Common myeloid progenitor, CD34-positive (primary cell): ENCODE measurements around the gene FBXW8.

Experiments used
- CTCF ChIA-PET: fragments of 350-600 bp; sonication (Branson Sonifier 250); formaldehyde crosslinking; loops from one replicate; lab custom pipeline; 2021; ENCODE audit warnings: antibody characterized with exemption; lab: Charles Lee
- POLR2A ChIA-PET: fragments of 350-600 bp; sonication (Branson Sonifier 250); formaldehyde crosslinking; loops from one replicate; lab custom pipeline; 2021; ENCODE audit warnings: antibody characterized with exemption; lab: Charles Lee
- DNase-seq, 3 donors: peaks; one replicate each; pipeline versions ENCODE4 v3.0.0 to v3.0.0-alpha.2; 2013
- H3K27ac ChIP-seq, 2 experiments: 1 replicate in 1 of 2; 2 replicates in 1 of 2; pipeline ENCODE4 v1.7.0; 2013; ENCODE audit warnings: inconsistent platforms in 2 of 2, low read length in 2 of 2, mild to moderate bottlenecking in 2 of 2, low read depth in 1 of 2, moderate library complexity in 1 of 2; ENCODE audit not compliant: severe bottlenecking in 2 of 2, insufficient read depth in 1 of 2, poor library complexity in 1 of 2
- H3K27me3 ChIP-seq, 5 experiments: replicated peaks in 2 of 5; 1 replicate in 3 of 5; 2 replicates in 2 of 5; pipeline versions ENCODE4 v1.6.1 to v1.7.0; 2013; ENCODE audit warnings: low read length in 4 of 5, mild to moderate bottlenecking in 2 of 5, moderate library complexity in 2 of 5, inconsistent platforms in 1 of 5; ENCODE audit not compliant: insufficient read depth in 5 of 5, control insufficient read depth in 4 of 5
- H3K36me3 ChIP-seq, 4 experiments: 1 replicate in 2 of 4; 2 replicates in 2 of 4; pipeline versions ENCODE4 v1.6.1 to v1.7.0; 2013; ENCODE audit warnings: low read length in 3 of 4, control low read depth in 1 of 4, mild to moderate bottlenecking in 1 of 4; ENCODE audit not compliant: control insufficient read depth in 4 of 4, insufficient read depth in 4 of 4
- H3K4me1 ChIP-seq, 4 experiments: 1 replicate in 3 of 4; 2 replicates in 1 of 4; pipeline versions ENCODE4 v1.6.1 to v1.7.1; 2013; ENCODE audit warnings: low read length in 3 of 4, mild to moderate bottlenecking in 3 of 4, control low read depth in 1 of 4, inconsistent platforms in 1 of 4, moderate library complexity in 1 of 4; ENCODE audit not compliant: control insufficient read depth in 4 of 4, insufficient read depth in 4 of 4; ENCODE audit errors: control extremely low read depth in 1 of 4
- H3K4me3 ChIP-seq, 7 experiments: 1 replicate in 4 of 7; 2 replicates in 3 of 7; pipeline versions ENCODE4 v1.5.1 to v1.7.0; 2013; ENCODE audit warnings: mild to moderate bottlenecking in 7 of 7, low read length in 6 of 7, moderate library complexity in 6 of 7, inconsistent platforms in 2 of 7, low read depth in 2 of 7, control low read depth in 1 of 7; ENCODE audit not compliant: insufficient read depth in 4 of 7, control insufficient read depth in 1 of 7; ENCODE audit errors: extremely low read depth in 1 of 7
- H3K9me3 ChIP-seq, 5 experiments: 1 replicate in 4 of 5; 2 replicates in 1 of 5; pipeline versions ENCODE4 v1.6.1 to v1.7.1; 2013; ENCODE audit warnings: low read length in 4 of 5, mild to moderate bottlenecking in 2 of 5, inconsistent platforms in 1 of 5, low read depth in 1 of 5, moderate library complexity in 1 of 5; ENCODE audit not compliant: control insufficient read depth in 4 of 5, insufficient read depth in 2 of 5; ENCODE audit errors: control extremely low read depth in 1 of 5
- WGBS: methylation state at CpG from one replicate; pipeline ENCODE4 v1.1.5; 2013; ENCODE audit not compliant: insufficient coverage; 5-methylcytosine and 5-hydroxymethylcytosine counted together

Gene FBXW8

DNA sequence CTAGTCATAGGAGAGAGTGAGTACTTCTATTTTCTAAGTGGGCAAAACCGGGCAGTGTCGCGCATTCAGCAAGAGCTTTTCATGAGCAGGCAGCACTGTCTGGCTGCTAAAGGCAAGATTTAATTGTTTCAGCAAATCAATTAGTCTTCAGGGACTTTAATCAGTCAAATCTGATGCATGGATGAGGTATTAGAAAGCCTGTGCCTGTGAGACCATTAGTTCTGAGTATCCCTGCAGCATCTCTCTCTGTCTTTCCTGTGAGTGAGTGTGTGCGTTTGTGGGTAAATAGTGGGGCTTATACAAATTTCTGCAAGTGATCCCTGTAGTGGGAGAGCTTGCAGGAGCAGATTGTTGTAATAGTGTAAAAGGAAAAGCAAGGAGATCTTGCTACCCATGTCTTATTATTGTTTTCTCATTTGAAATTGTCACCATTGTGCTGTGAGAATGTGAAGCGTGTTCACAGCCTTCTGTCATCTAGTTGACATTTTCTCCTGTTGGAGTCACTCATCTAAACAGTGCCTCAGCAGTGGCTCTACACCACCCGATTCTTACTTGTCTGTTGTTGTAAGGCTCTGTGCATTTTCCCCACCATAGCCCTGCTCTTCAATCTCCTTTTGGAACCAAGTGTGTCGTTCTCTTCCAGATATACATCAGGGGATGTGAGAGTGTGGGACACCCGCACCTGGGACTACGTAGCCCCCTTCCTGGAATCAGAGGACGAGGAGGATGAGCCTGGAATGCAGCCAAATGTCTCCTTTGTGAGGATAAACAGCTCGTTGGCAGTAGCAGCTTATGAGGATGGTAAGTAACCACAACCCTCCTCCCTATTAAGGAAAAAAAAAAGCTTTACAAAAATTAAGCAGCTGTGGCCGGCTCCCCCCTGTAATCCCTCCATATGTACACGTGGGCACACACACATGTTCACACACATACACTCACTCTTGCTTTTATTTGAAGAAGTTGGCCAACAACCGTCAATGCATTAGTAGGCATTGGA is 53.6 kb downstream of the FBXW8 start:
- POLR2A ChIA-PET: interaction anchor here (0.6 kb wide), 1 partner anchor 27 kb away, joined by 3 read pairs; no protein-coding TSS in a partner anchor
- peaks cover 0 to 31% (median 17%) of the 10 kb centered on the region in 4 experiments for H3K36me3 ChIP-seq
- no peak overlapping the region for H3K4me3 ChIP-seq
- 90% methylated on average over 13 of the region's 14 CpGs for WGBS
- no peaks in the 10 kb centered on the region for H3K9me3 ChIP-seq
- H3K27me3 ChIP-seq: no peaks in the 10 kb centered on the region
- peaks cover 2 to 16% (median 14%) of the 10 kb centered on the region in 4 experiments for H3K4me1 ChIP-seq
- H3K27ac ChIP-seq: no peak overlapping the region
- DNase-seq: no peak
- CTCF ChIA-PET: no interaction called here

DNA sequence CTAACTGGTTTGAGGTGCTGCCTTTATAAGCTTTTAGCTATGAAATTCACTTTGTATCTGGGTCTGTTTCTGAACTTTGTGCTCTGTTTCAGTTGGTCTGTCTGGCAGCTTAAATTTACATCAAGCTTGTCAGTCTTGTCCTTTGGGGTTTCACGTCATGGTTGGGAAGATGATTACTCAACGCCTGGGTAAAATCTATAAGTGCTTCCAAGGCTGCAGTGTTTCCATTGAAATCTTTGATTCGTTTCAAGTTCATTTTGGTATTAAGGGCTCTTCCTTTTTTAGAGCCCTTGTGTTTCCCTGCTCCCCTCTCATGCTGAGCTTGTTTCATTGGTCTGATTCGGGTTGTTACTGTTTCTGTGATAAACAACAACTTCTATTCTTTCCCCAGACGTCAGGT is 58.2 kb downstream of the FBXW8 start:
- H3K27ac ChIP-seq: no peak overlapping the region
- H3K36me3 ChIP-seq: peaks cover 2 to 52% (median 22%) of the 10 kb centered on the region in 4 experiments
- 92% methylated on average over 3 of the region's 5 CpGs for WGBS
- DNase-seq: no peak
- H3K9me3 ChIP-seq: no peaks in the 10 kb centered on the region
- ChIA-PET CTCF (interaction anchor here (1.1 kb wide), 1 partner anchor 9 kb away, joined by 3 read pairs; no protein-coding TSS in a partner anchor), POLR2A (no interaction called here)
- no peaks in the 10 kb centered on the region for H3K27me3 ChIP-seq
- no peak overlapping the region for H3K4me3 ChIP-seq
- H3K4me1 ChIP-seq: no peaks in the 10 kb centered on the region

DNA sequence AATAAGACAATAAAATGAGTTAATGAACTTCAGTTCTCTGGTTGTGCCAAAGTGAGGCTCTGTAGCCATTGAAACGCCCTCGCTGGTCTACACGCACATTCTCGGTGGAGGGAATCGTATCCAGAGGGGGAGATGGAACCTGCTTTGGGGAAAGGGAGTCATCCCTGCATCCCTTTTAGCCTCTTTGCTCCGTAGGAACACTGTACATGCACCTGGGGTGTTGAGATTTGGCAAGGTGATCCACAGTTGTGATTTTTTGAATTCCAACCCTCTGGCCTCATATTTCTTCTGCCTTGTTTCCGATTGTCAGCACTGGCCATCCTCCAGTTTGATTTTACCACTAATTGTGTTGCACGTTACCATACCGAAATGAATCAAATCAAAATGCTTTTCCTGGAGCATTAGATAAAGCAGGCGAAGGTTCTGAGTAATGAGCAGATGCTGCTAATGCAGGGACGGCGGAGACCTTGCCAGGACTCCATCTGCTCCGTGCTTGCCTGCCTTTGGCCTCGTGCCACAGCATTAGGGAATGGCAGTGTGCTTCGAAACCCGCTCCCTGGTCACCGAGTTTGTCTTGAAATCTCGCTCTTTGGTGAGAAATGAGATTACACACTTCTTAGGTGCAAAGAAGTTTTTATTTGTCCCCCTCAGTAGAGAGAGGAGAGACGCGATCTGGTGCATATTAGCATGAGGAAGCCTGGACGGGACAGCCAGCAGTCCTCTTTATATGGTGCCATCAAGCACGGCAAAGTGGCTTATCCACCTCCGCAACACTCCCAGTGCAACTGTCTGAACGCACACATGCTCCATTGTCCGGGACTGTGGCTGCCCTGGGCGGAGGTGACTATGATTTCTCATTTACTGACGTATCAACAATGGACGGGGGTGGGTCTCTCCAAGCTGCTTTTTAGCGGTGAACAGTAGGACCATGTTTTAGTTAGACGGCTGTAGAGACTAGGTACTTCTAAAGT is 59.1 kb downstream of the FBXW8 start:
- H3K4me1 ChIP-seq: no peaks in the 10 kb centered on the region
- no peak overlapping the region for H3K27ac ChIP-seq
- no peak overlapping the region for H3K4me3 ChIP-seq
- peaks cover 4 to 51% (median 15%) of the 10 kb centered on the region in 4 experiments for H3K36me3 ChIP-seq
- H3K9me3 ChIP-seq: no peaks in the 10 kb centered on the region
- POLR2A ChIA-PET: no interaction called here
- no peak for DNase-seq
- WGBS: 94% methylated on average over 26 of the region's 30 CpGs
- CTCF ChIA-PET: interaction anchor here (1.1 kb wide), 1 partner anchor 9 kb away, joined by 3 read pairs; no protein-coding TSS in a partner anchor
- no peaks in the 10 kb centered on the region for H3K27me3 ChIP-seq

DNA sequence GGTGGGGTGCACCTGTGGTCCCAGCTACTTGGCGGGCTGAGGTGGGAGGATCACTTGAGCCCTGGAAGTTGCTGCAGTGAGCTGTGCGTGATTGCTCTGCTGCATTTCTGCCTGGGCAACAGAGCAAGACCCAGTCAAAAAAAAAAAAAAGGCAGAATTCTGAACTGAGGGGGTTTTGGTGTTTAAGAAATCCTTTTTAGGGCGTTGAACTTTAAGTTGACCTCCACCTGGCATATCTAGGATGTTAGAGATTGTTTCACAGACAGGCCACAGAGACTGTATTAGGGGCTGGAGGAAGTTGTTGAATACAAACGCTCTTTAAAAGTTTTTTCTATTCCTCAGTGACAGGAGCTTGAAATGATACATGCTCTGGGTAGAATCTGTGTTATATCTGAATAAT is 60.5 kb downstream of the FBXW8 start:
- no peak for DNase-seq
- Histone ChIP-seq H3K9me3 (no peaks in the 10 kb centered on the region), H3K27ac (no peak overlapping the region), H3K4me1 (no peaks in the 10 kb centered on the region), H3K27me3 (no peaks in the 10 kb centered on the region), H3K4me3 (no peak overlapping the region), H3K36me3 (peaks cover 4 to 43% (median 12%) of the 10 kb centered on the region in 4 experiments)
- CTCF ChIA-PET: no interaction called here
- POLR2A ChIA-PET: no interaction called here
- 86% methylated on average over 1 of the region's 4 CpGs for WGBS

DNA sequence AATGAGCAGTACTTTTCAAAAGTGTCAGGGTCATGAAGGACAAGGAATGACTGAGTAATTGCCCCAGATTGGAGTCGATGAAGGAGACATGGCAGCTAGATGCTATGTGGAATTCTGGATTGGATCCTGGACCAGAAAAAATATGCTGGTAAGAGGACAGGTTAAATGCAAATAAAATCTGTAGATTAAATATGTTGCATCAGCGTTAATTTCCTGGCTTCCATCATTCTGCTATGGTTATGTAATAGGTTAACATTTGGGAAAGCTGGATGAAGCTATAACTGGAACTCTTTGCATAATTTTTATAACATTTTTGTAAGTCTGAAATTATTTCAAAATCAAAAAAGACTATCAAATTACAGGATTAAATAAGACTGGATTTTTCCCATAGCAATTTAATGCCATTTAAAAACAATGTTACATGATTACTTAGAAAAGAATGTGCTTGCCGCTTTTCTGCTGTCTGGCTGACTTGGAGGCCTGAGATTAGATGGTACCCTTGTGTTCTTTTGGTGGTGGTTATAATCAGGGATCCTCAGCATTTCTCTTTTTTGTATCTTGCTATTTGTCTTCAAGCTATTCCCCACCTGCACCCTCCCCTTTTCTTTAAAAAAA is 65.1 kb downstream of the FBXW8 start:
- CTCF ChIA-PET: no interaction called here
- no peak for DNase-seq

DNA sequence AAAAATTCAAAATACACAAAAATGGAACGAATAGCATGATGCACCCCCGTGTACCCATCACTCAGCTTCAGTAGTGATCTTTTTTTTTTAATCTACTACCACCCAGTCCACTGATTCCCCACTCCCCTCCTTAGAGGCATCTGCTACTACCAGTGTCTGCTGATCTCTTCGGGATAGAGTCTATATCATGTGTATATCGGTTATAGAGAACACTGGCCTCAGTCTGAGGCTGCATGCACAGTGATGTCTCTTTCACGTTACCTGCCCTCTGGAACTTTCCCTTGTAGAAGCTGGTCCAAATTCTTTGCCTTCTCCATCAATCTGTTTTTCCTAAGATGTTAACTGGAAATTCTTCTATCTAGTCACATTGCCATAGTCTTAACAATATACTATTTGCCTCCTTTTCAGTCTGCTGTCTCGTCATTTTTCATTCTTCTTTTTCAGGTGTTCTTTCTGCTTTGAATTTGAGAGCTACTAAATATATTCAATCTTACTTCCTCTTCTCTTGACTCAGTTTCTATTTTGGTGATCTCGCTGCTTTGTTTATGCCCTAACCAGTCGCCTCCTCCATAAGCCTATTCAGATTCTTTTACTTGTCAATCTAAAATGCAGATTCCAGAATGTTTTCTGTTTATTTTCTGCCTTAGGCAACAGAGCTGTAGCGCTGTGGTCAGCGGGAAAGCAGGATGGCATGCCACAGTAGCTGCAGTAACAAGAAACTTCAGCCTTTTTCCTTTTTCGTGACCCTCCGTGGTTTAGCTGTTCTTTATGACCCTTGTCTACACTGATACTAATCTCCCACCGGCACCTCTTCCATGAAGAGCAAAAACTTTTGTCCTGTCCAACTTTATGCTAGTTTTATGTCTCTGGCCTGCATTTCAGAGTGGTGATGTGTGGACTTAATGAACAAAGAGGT is 67.0 kb downstream of the FBXW8 start:
- no peak for DNase-seq
- 94% methylated on average over 10 of the region's 13 CpGs for WGBS
- CTCF ChIA-PET: interaction anchor here (0.9 to 1.6 kb wide), 4 partner anchors 9 to 20 kb away, joined by 3 to 5 read pairs (median 4); no protein-coding TSS in a partner anchor

More for the DNA sequence above, 65.1 kb downstream of the FBXW8 start:
- peaks cover 0 to 22% (median 6%) of the 10 kb centered on the region in 4 experiments for H3K36me3 ChIP-seq
- 92% methylated on average over 2 of the region's 3 CpGs for WGBS
- no peak overlapping the region for H3K4me3 ChIP-seq
- POLR2A ChIA-PET: no interaction called here
- peaks cover 7 to 17% (median 12%) of the 10 kb centered on the region in 4 experiments for H3K4me1 ChIP-seq
- H3K9me3 ChIP-seq: no peaks in the 10 kb centered on the region
- no peak overlapping the region for H3K27ac ChIP-seq
- no peaks in the 10 kb centered on the region for H3K27me3 ChIP-seq

More for the DNA sequence above, 67.0 kb downstream of the FBXW8 start:
- Histone ChIP-seq H3K4me1 (peaks cover 7 to 21% (median 12%) of the 10 kb centered on the region in 4 experiments), H3K27ac (no peak overlapping the region), H3K9me3 (no peaks in the 10 kb centered on the region), H3K36me3 (peaks cover 0 to 17% (median 5%) of the 10 kb centered on the region in 4 experiments), H3K4me3 (no peak overlapping the region), H3K27me3 (no peaks in the 10 kb centered on the region)
- POLR2A ChIA-PET: no interaction called here
